PC-3 (cell line): ENCODE measurements around the gene PPP1R13B. TPM values are rescaled to one million over a fixed set of nuclear protein-coding genes. Genes with fewer than 3 reads are reported as not detected.

Source experiments
- ATAC-seq: fragments of 200-7000 bp; cut with Tn5 transposase; 2 replicates; pipeline ENCODE4 v1.9.1; 2020; ENCODE audit warnings: mild to moderate bottlenecking, moderate library complexity
- BruUV-seq: library from RNA; stranded (reverse); fragments of 400-500 nt; replicated peaks from 2 replicates; lab custom pipeline; 2021; lab: Mats Ljungman, UMichigan
- CTCF ChIA-PET: fragments of 300-600 bp; sonication (Branson Sonifier 250); formaldehyde crosslinking; loops from one replicate; lab custom pipeline; 2022; ENCODE audit warnings: antibody characterized with exemption; lab: Charles Lee
- POLR2A ChIA-PET: fragments of 300-600 bp; sonication (Branson Sonifier 250); formaldehyde crosslinking; loops from one replicate; lab custom pipeline; 2022; ENCODE audit warnings: antibody characterized with exemption; ENCODE audit not compliant: unreplicated experiment; lab: Charles Lee
- DNase-seq: peaks from one replicate; pipeline ENCODE4 v3.0.0-alpha.2; 2015
- H2AFZ ChIP-seq: fragments of 300-600 bp; sonication (generic); 2 replicates; pipeline ENCODE4 v1.6.0; 2016; ENCODE audit warnings: antibody characterized with exemption, low read length
- H3F3A ChIP-seq: fragments of 300-600 bp; sonication (generic); one replicate; pipeline ENCODE4 v1.6.0; 2017; ENCODE audit warnings: antibody characterized with exemption, low read length, control low read depth, mild to moderate bottlenecking; ENCODE audit not compliant: unreplicated experiment
- H3K27ac ChIP-seq: fragments of 300-600 bp; sonication (generic); 2 replicates; pipeline ENCODE4 v1.5.1; 2016; ENCODE audit warnings: mild to moderate bottlenecking, low read length
- H3K27me3 ChIP-seq: fragments of 300-600 bp; sonication (generic); 2 replicates; pipeline ENCODE4 v1.6.1; 2016; ENCODE audit warnings: low read length, mixed read lengths
- H3K36me3 ChIP-seq: fragments of 300-600 bp; sonication (generic); 2 replicates; pipeline ENCODE4 v1.6.1; 2016; ENCODE audit warnings: low read depth, mixed run types, low read length, mixed read lengths
- H3K4me1 ChIP-seq: fragments of 300-600 bp; sonication (generic); 2 replicates; pipeline ENCODE4 v1.5.1; 2016; ENCODE audit warnings: low read length; ENCODE audit not compliant: insufficient read depth
- H3K4me2 ChIP-seq: fragments of 300-600 bp; sonication (generic); 2 replicates; pipeline ENCODE4 v1.6.0; 2016; ENCODE audit warnings: low read length
- H3K4me3 ChIP-seq: fragments of 300-600 bp; sonication (generic); 2 replicates; pipeline ENCODE4 v1.5.1; 2016; ENCODE audit warnings: mild to moderate bottlenecking, low read length, mixed read lengths
- H3K79me2 ChIP-seq: fragments of 300-600 bp; sonication (generic); 2 replicates; pipeline ENCODE4 v1.6.1; 2017; ENCODE audit warnings: low read length, mixed read lengths
- H3K9ac ChIP-seq: fragments of 300-600 bp; sonication (generic); 2 replicates; pipeline ENCODE4 v1.6.0; 2016; ENCODE audit warnings: mild to moderate bottlenecking, low read length
- H3K9me2 ChIP-seq: fragments of 300-600 bp; sonication (generic); replicated peaks from 2 replicates; pipeline ENCODE4 v1.6.1; 2016; ENCODE audit warnings: mixed run types, low read length, mixed read lengths
- H3K9me3 ChIP-seq: fragments of 300-600 bp; sonication (generic); 2 replicates; pipeline ENCODE4 v1.6.1; 2016; ENCODE audit warnings: low read length, mixed read lengths
- H4K20me1 ChIP-seq: fragments of 300-600 bp; sonication (generic); 2 replicates; pipeline ENCODE4 v1.6.1; 2016; ENCODE audit warnings: low read length, mixed read lengths
- EZH2 ChIP-seq: fragments of 300-600 bp; sonication (generic); IDR thresholded peaks from one replicate; pipeline ENCODE4 v1.6.1; 2017; ENCODE audit warnings: antibody characterized with exemption, mild to moderate bottlenecking, low read length; ENCODE audit not compliant: unreplicated experiment
- EZH2phosphoT487 ChIP-seq: fragments of 300-600 bp; sonication (generic); IDR thresholded peaks from 2 replicates; pipeline ENCODE4 v1.6.1; 2018; ENCODE audit warnings: mild to moderate bottlenecking, antibody characterized with exemption, low read length, borderline replicate concordance
- intact Hi-C: fragments of 100-400 bp; cut with micrococcal nuclease; formaldehyde crosslinking; loops from 2 replicates; pipeline ENCODE4 v1.9.0; 2023
- total RNA-seq: library from RNA; depleted of rRNA; stranded (reverse); fragments of >200 nt; gene quantifications from 2 replicates; pipeline ENCODE4 v1.2.3, GENCODE V29; 2014
- TF ChIP-seq, protein P1 (sequence below): fragments of 300-600 bp; sonication (generic); conservative IDR thresholded peaks from 2 replicates; pipeline ENCODE4 v1.5.1; 2017; ENCODE audit warnings: antibody characterized with exemption, low read depth, mild to moderate bottlenecking, low read length

PPP1R13B gene
- total RNA-seq, 1 experiment from 2014 or later, result 13.0 TPM

DNA sequence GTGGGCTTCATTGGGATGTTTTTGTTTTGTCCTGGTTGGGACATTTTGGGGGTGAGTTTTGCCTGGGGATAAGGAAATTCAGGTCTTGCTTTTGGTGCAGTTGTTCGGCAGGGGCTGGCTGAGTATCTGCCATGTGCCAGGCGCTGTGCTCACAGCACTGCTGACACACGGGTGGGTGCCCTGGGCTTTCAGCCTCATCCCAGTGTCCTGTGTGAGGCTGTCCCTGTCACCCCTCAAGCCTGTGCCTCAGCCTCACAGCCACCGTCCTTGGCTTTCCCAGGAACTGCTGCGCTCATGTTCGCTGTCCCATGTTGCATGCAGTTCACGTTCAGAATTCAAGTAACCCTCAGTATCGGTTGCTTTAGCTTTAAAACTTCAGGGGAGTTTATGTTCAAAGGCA, 157.0 kb downstream of the PPP1R13B start:
- H3F3A ChIP-seq, result peaks cover 4% of the 10 kb centered on the region
- no TSS peak for BruUV-seq
- ATAC-seq (no peak), DNase-seq (no peak)
- TF ChIP-seq EZH2 (no peak), EZH2phosphoT487 (no peak)
- no peak overlapping the region for H3K9ac ChIP-seq
- H3K4me1 ChIP-seq, result peaks cover 23% of the 10 kb centered on the region
- intact Hi-C loops, result no loop called here
- POLR2A ChIA-PET, result no interaction called here
- no peak overlapping the region for H3K4me3 ChIP-seq
- no peak overlapping the region for H3K27ac ChIP-seq
- H2AFZ ChIP-seq, result no peak overlapping the region
- no peak overlapping the region for H3K4me2 ChIP-seq
- peaks cover 35% of the 10 kb centered on the region for H3K36me3 ChIP-seq
- CTCF ChIA-PET, result no interaction called here
- no peaks in the 10 kb centered on the region for H3K9me3 ChIP-seq
- H3K79me2 ChIP-seq, result no peaks in the 10 kb centered on the region; the same call in 1 of the 2 replicates
- no peaks in the 10 kb centered on the region for H3K9me2 ChIP-seq
- 0 out of 2 replicates have a peak, but pooled peaks cover 4% of the 10 kb centered on the region for H4K20me1 ChIP-seq
- no peaks in the 10 kb centered on the region for H3K27me3 ChIP-seq

DNA sequence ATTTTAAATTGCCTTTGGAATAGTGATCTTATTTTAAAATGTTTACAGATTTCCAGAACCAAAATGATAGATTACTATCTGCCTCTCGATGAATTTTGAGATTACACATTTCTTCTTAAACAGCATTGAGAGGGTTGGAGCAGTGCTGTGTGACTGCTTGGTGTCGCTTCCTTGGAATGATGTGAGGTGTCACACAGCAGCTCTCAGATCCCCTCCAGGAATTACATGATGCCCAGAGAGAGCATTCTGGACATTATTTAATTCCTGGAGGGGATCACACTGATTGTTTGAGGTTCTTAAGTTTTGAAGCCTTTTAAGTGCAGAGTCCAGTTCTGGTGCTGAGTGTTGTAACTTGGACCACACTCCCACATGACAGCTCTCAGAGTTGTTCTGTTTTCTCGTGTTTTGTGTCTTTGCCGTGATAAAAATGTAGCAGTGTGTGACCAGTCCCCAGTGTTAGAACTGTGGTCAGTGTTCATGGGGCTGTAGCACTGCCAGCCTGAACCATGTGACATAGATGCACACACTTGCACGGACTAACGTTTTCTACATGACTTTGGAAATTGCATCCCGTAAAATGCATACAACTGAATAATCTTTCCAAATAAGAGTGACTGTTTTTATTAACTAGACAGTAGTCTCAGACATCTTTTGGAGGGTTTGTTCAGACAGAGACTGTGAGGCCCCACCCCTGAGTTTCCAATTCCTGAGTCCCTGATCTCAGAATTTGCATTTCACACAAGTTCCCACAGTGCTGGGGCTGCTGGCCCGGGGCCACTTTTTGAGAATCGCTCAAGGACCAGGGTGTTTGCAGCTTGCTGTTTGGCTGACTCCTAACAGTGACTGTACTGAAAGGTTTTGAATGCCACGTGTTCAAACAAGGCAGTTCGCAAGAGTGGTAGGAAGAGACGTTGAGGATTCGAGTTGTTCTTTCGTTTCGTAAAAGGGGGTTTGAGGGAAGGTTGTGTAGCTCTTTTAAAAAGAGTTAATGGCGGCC, 158.2 kb downstream of the PPP1R13B start:
- no peak for TF ChIP-seq EZH2
- TF ChIP-seq, protein P1, sequence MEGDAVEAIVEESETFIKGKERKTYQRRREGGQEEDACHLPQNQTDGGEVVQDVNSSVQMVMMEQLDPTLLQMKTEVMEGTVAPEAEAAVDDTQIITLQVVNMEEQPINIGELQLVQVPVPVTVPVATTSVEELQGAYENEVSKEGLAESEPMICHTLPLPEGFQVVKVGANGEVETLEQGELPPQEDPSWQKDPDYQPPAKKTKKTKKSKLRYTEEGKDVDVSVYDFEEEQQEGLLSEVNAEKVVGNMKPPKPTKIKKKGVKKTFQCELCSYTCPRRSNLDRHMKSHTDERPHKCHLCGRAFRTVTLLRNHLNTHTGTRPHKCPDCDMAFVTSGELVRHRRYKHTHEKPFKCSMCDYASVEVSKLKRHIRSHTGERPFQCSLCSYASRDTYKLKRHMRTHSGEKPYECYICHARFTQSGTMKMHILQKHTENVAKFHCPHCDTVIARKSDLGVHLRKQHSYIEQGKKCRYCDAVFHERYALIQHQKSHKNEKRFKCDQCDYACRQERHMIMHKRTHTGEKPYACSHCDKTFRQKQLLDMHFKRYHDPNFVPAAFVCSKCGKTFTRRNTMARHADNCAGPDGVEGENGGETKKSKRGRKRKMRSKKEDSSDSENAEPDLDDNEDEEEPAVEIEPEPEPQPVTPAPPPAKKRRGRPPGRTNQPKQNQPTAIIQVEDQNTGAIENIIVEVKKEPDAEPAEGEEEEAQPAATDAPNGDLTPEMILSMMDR, result no peak
- TF ChIP-seq EZH2phosphoT487, result no peak
- no peak overlapping the region for H3K4me2 ChIP-seq
- H3K4me1 ChIP-seq, result peaks cover 23% of the 10 kb centered on the region
- peaks cover 4% of the 10 kb centered on the region for H3F3A ChIP-seq
- no peaks in the 10 kb centered on the region for H3K27me3 ChIP-seq
- ATAC-seq (no peak), DNase-seq (no peak)
- CTCF ChIA-PET, result no interaction called here
- H3K27ac ChIP-seq, result no peak overlapping the region
- no peaks in the 10 kb centered on the region for H3K9me2 ChIP-seq
- intact Hi-C loops, result no loop called here
- no peaks in the 10 kb centered on the region; the same call in 1 of the 2 replicates for H3K79me2 ChIP-seq
- no TSS peak for BruUV-seq
- H2AFZ ChIP-seq, result no peak overlapping the region
- no peak overlapping the region for H3K9ac ChIP-seq
- POLR2A ChIA-PET, result no interaction called here
- no peaks in the 10 kb centered on the region for H3K9me3 ChIP-seq
- 0 out of 2 replicates have a peak, but pooled peaks cover 4% of the 10 kb centered on the region for H4K20me1 ChIP-seq
- no peak overlapping the region for H3K4me3 ChIP-seq
- H3K36me3 ChIP-seq, result peaks cover 39% of the 10 kb centered on the region

GRCh38 chr14:103688441-103688840, 158.9 kb downstream of the PPP1R13B start:
- POLR2A ChIA-PET, result no interaction called here
- H3K4me2 ChIP-seq, result no peak overlapping the region
- peaks cover 16% of the 10 kb centered on the region for H3K4me1 ChIP-seq
- no peak for DNase-seq
- CTCF ChIA-PET, result no interaction called here
- H3K4me3 ChIP-seq, result no peak overlapping the region
- intact Hi-C loops, result no loop called here
- H3K9me3 ChIP-seq, result no peaks in the 10 kb centered on the region
- no TSS peak for BruUV-seq
- no peak overlapping the region for H3K9ac ChIP-seq
- H3K27ac ChIP-seq, result no peak overlapping the region
- H2AFZ ChIP-seq, result no peak overlapping the region
- TF ChIP-seq EZH2phosphoT487 (no peak), EZH2 (no peak)
- TF ChIP-seq, protein P1, result no peak
- H3K79me2 ChIP-seq, result no peaks in the 10 kb centered on the region; the same call in 1 of the 2 replicates
- H3K36me3 ChIP-seq, result peaks cover 40% of the 10 kb centered on the region
- no peaks in the 10 kb centered on the region for H3K27me3 ChIP-seq
- no peak for ATAC-seq
- no peaks in the 10 kb centered on the region for H3K9me2 ChIP-seq
- 0 out of 2 replicates have a peak, but pooled peaks cover 4% of the 10 kb centered on the region for H4K20me1 ChIP-seq
- peaks cover 4% of the 10 kb centered on the region for H3F3A ChIP-seq
